ENCODE measurements around the gene POLN.

POLN gene

DNA sequence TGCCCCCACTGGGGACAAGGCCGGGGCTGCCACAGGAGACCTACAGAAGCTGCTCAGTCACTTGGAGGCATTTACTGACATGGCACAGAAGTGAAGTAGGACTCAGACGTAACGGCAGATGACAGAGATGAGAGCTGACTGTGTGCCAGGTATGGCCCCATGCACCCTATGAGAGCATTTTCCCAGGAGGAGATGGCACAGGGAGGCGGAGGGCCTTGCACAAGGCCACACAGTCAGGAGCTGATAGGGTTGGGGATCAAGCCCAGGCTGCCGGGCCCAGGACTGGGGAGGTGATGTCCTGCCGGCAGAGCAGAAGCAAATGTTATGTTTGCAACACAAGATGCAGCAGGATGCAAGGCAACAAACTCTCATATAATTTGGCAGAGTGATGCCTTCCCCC is 148.7 kb downstream of the POLN start:
- TF ChIP-seq, protein P1, sequence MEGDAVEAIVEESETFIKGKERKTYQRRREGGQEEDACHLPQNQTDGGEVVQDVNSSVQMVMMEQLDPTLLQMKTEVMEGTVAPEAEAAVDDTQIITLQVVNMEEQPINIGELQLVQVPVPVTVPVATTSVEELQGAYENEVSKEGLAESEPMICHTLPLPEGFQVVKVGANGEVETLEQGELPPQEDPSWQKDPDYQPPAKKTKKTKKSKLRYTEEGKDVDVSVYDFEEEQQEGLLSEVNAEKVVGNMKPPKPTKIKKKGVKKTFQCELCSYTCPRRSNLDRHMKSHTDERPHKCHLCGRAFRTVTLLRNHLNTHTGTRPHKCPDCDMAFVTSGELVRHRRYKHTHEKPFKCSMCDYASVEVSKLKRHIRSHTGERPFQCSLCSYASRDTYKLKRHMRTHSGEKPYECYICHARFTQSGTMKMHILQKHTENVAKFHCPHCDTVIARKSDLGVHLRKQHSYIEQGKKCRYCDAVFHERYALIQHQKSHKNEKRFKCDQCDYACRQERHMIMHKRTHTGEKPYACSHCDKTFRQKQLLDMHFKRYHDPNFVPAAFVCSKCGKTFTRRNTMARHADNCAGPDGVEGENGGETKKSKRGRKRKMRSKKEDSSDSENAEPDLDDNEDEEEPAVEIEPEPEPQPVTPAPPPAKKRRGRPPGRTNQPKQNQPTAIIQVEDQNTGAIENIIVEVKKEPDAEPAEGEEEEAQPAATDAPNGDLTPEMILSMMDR (conservative IDR thresholded peaks at IDR 0.05; ENCODE audit: low read length): no peak
- DNase-seq (ENCODE audit: low read depth): no peak
- H3K4me3 ChIP-seq (ENCODE audit: low read length): no peak overlapping the region

DNA sequence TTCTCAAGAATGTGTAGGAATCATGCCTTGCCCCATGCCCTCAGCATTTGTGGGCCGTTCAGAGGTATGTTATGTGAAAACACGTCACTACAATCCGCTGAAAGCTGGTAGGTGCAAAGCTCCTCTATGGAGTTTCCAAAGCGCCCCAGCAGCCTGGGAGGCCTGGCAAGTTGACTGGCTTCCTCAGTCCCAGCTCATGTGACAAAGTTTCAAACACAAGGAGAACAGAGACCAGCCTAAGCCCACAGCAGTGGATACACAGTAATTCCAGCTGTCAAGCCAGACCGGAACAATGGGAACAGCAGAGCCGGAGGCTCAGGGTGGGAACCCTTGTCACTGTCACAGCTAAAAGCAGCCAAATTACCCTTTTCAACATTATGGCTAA is 149.3 kb downstream of the POLN start:
- no peak for DNase-seq (ENCODE audit: low read depth)
- TF ChIP-seq, protein P1 (conservative IDR thresholded peaks at IDR 0.05; ENCODE audit: low read length): no peak
- no peak overlapping the region for H3K4me3 ChIP-seq (ENCODE audit: low read length)

DNA sequence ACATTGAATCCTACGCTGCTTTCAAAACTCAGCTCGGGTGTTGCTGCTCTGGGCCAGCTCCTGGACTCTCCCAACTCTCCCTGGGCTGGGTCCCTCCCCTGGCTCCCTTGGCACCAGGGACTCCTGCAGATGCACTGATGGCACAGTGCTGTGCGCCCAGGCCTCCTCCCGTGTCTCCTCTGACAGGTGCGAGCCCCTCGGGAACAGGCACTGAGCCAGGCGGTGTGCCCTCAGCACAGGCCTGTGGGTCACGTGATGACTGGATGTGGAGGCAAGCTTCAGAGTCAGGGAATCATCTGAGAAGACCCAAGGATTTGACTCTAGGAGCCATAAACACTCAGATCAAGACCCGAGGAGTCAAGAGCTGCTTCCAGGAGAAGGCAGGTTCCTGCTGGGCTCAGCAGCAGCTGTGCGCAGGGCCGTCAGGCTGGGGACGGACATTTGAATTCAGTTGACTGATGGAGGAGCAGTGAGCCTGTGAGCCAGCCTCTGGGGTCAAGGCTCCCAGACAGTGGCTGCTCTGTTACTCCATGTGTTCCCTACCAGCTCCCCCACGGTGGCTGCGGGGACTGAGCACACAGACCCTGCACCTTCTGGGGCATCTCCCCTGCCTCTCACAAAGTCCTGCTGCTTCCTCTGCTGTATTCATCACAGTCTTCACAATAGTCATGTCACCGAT is 149.8 kb downstream of the POLN start:
- DNase-seq (ENCODE audit: low read depth): no peak
- H3K4me3 ChIP-seq (ENCODE audit: low read length): no peak overlapping the region
- TF ChIP-seq, protein P1 (conservative IDR thresholded peaks at IDR 0.05; ENCODE audit: low read length): no peak

DNA sequence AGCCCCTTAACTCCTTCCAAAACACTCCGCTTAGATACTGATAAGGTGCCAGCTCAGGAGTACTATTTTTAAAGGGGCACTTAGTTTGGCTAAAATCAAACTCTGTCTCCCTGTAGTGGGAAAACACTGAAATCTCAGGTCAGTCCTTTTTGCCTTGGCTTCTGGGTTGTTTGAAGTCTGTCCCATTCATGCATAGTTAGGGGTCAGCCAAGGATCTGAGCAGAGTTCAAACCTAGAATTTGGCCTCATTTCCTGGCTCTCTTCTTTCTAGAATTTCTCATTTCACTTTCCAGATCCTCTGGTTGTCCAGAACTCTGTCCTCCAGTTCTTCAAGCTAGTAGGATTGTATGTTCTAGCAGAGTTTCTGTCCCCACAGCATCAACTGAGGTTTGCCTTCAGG is 151.3 kb downstream of the POLN start:
- H3K4me3 ChIP-seq (ENCODE audit: low read length): no peak overlapping the region
- TF ChIP-seq, protein P1 (conservative IDR thresholded peaks at IDR 0.05; ENCODE audit: low read length): no peak
- DNase-seq (ENCODE audit: low read depth): no peak

DNA sequence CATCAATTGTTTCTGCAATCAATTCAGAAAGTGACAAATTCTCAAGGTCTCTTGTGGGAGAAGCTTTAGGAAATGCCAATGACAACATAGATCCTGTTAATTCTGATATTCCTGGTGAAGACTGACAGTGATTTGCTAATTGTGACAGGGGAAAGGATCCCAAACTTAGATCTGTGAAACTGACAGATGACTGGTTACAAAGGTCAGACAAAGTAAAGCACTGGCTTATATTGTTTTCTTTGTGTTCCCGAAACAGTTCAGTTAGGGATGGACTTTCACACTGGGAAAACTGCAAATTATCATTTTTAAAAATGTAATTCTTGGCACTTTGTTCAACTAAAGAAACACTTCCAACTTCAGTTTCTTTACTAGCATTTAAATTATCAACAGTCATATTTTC is 152.7 kb downstream of the POLN start:
- DNase-seq (ENCODE audit: low read depth): no peak
- H3K4me3 ChIP-seq (ENCODE audit: low read length): no peak overlapping the region
- TF ChIP-seq, protein P1 (conservative IDR thresholded peaks at IDR 0.05; ENCODE audit: low read length): no peak

DNA sequence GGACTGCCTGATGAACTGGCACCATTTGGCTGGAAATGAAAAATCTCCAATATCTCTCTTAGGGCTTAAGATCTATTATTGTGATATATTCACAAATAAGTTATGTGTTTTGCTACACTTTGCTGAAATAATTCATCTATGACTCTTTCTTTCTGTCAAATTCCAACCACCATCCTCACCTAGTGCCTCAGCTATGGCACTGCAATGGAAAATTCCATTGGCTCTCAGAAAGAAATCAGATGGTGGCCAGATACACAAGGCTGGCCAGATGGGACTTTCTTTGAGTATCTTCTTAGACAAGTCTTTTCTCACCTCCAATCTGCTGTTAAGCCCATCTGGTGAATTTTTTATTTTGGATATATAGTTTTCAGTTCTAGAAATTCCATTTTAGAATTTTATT is 154.8 kb downstream of the POLN start:
- H3K4me3 ChIP-seq (ENCODE audit: low read length): no peak overlapping the region
- DNase-seq (ENCODE audit: low read depth): no peak
- TF ChIP-seq, protein P1 (conservative IDR thresholded peaks at IDR 0.05; ENCODE audit: low read length): peak; percentile 2; the same call in 1 of the 2 replicates

DNA sequence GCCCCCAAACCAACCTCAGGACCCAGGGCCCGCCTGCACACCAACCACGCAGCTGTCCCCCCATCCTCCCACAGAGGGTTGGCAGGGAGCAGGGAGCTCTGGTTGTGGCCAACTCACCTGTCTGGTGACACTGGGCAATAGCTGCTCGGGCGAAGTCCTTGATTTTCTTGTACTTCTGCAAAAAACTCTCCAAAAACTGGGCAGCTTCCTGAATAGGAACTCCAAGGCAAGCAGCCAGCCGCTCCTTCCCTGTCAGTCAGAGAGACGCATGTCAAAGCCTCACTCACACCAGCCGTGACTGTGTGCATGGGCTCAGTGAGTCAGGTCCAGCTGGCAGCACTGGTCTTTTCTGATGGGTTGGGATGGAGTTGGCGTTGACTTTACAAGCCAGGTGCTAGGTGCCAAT is 156.4 kb downstream of the POLN start:
- no peak overlapping the region for H3K4me3 ChIP-seq (ENCODE audit: low read length)
- TF ChIP-seq, protein P1 (conservative IDR thresholded peaks at IDR 0.05; ENCODE audit: low read length): no peak
- DNase-seq (ENCODE audit: low read depth): no peak

Measured in AG10803 (cell line).